ENCODE results near the gene RANBP3.

DNA sequence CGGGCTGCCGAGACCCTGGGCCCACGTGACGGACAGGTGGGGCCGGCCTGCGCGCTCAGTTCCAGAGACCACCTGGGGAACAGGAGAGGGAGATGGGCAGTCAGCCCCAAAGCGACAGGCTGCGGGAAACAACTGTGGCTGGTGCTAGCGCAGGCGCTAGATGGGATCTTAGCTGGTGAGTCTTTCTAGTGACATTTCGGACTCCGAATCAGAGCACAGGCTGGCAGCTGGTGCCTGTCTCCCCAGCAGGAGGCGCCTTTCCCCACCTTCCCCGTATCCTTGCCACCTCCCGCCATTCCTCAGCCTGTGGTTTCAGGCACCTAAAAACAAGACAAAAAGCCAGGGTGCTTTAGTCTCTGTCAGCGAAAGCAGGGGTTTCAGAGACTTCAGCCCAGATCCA lies 19.4 kb upstream of the RANBP3 start:
- TF ChIP-seq CTCF (IDR thresholded peaks at IDR 0.05 in 4 of 5, conservative IDR thresholded peaks at IDR 0.05 in 1 of 5) (no peak), POLR2A (IDR thresholded peaks at IDR 0.05) (no peak)

Data from gastrocnemius medialis (tissue), 4 donors.